SU-DHL-6 (cell line): ENCODE results near the gene ALOX5AP.

ENCODE experiments used
- CTCF ChIP-seq: fragments of 200-600 bp; sonication (generic); IDR thresholded peaks from one replicate; pipeline ENCODE4 v1.5.1; 2017; ENCODE audit warnings: antibody characterized with exemption, mild to moderate bottlenecking, low read length, moderate library complexity; ENCODE audit not compliant: insufficient read depth, poor library complexity, severe bottlenecking
- EZH2phosphoT487 ChIP-seq: fragments of 200-600 bp; sonication (generic), shearing (Covaris generic); conservative IDR thresholded peaks from 2 replicates; pipeline ENCODE4 v1.6.1; 2018; ENCODE audit warnings: mild to moderate bottlenecking, antibody characterized with exemption, low read length, moderate library complexity, mixed read lengths

DNA sequence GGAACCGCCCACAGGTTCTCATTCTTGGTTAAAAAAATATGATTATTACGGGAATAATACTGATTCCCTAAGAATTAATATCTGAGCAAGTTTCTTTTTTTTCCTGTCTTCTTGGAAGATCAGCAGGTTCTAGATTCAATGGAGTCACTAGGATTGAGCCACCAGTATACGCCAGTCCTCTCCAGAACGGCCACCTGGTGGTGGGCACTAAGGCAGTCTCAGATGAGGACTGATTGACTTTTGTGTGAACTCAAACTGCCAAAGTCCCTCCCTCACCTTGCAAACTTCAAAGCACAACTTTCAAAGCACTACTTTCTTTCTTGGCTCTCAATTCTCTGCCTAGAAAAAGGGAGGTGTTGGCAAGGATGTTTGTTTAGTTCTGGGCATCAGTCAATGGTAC is 33.3 kb upstream of the ALOX5AP start:
- TF ChIP-seq CTCF = no peak
- TF ChIP-seq EZH2phosphoT487 = no peak
